ENCODE data around the gene MAGI2. TPM values are rescaled to one million over a fixed set of nuclear protein-coding genes. Genes with fewer than 3 reads are reported as not detected.

Gene MAGI2
- total RNA-seq, 1 experiment from 2014 or later = 0.07 TPM

DNA sequence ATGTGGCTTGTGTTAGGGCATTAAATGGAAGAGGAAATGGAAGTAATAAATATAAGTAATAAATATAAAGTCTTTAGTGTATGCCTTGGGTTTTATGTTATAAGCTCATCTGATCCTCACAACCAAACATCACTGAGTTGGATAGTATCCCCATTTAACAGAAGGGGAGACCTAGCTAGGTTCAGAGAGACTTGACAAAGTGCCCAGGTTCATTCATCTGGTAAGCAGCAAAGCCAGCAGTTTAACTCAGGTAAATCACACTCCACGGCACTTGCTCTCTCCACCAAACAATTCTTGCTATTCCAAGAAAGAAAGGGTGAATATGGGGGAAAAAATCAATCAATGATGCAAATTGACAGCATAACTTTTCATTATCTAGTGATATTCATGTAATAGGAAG, 167.3 kb downstream of the MAGI2 start:
- intact Hi-C loops (cut with micrococcal nuclease) = no loop called here
- TF ChIP-seq, protein P1, sequence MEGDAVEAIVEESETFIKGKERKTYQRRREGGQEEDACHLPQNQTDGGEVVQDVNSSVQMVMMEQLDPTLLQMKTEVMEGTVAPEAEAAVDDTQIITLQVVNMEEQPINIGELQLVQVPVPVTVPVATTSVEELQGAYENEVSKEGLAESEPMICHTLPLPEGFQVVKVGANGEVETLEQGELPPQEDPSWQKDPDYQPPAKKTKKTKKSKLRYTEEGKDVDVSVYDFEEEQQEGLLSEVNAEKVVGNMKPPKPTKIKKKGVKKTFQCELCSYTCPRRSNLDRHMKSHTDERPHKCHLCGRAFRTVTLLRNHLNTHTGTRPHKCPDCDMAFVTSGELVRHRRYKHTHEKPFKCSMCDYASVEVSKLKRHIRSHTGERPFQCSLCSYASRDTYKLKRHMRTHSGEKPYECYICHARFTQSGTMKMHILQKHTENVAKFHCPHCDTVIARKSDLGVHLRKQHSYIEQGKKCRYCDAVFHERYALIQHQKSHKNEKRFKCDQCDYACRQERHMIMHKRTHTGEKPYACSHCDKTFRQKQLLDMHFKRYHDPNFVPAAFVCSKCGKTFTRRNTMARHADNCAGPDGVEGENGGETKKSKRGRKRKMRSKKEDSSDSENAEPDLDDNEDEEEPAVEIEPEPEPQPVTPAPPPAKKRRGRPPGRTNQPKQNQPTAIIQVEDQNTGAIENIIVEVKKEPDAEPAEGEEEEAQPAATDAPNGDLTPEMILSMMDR (IDR thresholded peaks at IDR 0.05; ENCODE audit: unreplicated experiment) = no peak
- H3K27ac Mint-ChIP-seq (ENCODE audit: low read depth, unreplicated experiment) = no peak overlapping the region
- peaks cover 17% of the 10 kb centered on the region for H3K4me1 Mint-ChIP-seq (ENCODE audit: insufficient read depth, unreplicated experiment)
- ChIA-PET POLR2A (no interaction called here), CTCF (interaction anchor here (0.5 to 1.5 kb wide), 5 partner anchors 11 to 501 kb away, joined by 3 to 9 read pairs (median 4); no protein-coding TSS in a partner anchor)
- H3K9me3 Mint-ChIP-seq (ENCODE audit: unreplicated experiment) = no peaks in the 10 kb centered on the region
- H3K27me3 Mint-ChIP-seq (ENCODE audit: insufficient read depth, unreplicated experiment) = no peaks in the 10 kb centered on the region
- no peaks in the 10 kb centered on the region for H3K36me3 Mint-ChIP-seq (ENCODE audit: insufficient read depth, unreplicated experiment)
- no peak for DNase-seq (ENCODE audit: unreplicated experiment)
- BruUV-seq (replicated peaks) = no TSS peak
- H3K4me3 Mint-ChIP-seq (ENCODE audit: unreplicated experiment) = no peak overlapping the region

DNA sequence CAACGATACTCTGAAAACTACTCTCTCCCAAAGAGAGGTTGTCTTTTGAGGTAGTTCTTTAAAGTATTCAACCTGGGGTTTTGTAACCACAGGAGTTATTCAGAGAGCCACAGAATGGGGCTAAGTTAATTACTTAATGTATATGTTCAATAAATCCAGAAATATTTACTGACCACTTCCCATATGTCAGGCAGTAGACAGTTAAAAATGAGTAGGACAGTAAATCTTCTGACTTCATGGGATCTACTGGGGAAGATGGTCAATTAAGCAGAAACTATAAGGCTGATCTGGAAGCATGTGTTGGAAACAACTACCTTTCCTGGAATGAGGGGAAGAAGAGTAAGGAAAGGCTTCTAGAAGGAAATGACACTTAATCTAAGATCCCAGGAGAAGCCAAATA, 167.7 kb downstream of the MAGI2 start:
- Mint-ChIP-seq H3K4me1 (ENCODE audit: insufficient read depth, unreplicated experiment) (peaks cover 16% of the 10 kb centered on the region), H3K27me3 (ENCODE audit: insufficient read depth, unreplicated experiment) (no peaks in the 10 kb centered on the region), H3K36me3 (ENCODE audit: insufficient read depth, unreplicated experiment) (no peaks in the 10 kb centered on the region), H3K4me3 (ENCODE audit: unreplicated experiment) (no peak overlapping the region), H3K9me3 (ENCODE audit: unreplicated experiment) (no peaks in the 10 kb centered on the region), H3K27ac (ENCODE audit: low read depth, unreplicated experiment) (no peak overlapping the region)
- no TSS peak for BruUV-seq (replicated peaks)
- POLR2A ChIA-PET = no interaction called here
- intact Hi-C loops (cut with micrococcal nuclease) = no loop called here
- no peak for DNase-seq (ENCODE audit: unreplicated experiment)
- CTCF ChIA-PET = interaction anchor here (1.1 to 1.5 kb wide), 3 partner anchors 12 to 15 kb away, joined by 4 to 9 read pairs (median 5); no protein-coding TSS in a partner anchor
- TF ChIP-seq, protein P1 (IDR thresholded peaks at IDR 0.05; ENCODE audit: unreplicated experiment) = no peak

DNA sequence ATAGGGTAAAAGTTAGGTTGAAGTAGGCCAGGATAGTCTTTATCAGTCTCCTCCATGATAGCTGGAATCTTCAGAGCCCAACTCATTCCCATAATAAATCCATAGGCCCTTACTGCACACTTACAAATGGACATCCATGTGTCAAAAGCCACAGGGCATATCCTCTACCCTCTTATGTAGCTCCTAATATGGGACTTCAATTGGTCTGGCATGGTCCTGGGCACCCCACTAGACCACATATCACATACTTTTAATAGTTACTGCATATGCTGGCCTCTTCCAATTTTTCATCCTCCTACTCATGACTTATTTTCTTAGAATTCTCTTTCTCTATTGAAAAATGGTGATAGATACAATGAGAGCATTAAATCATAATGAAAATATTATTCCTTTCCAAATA, 169.3 kb downstream of the MAGI2 start:
- CTCF ChIA-PET = interaction anchor here (0.6 to 1.0 kb wide), 4 partner anchors 13 to 747 kb away, joined by 3 to 4 read pairs (median 3); no protein-coding TSS in a partner anchor
- Mint-ChIP-seq H3K4me1 (ENCODE audit: insufficient read depth, unreplicated experiment) (peaks cover 16% of the 10 kb centered on the region), H3K27ac (ENCODE audit: low read depth, unreplicated experiment) (no peak overlapping the region), H3K4me3 (ENCODE audit: unreplicated experiment) (no peak overlapping the region), H3K9me3 (ENCODE audit: unreplicated experiment) (no peaks in the 10 kb centered on the region), H3K36me3 (ENCODE audit: insufficient read depth, unreplicated experiment) (no peaks in the 10 kb centered on the region), H3K27me3 (ENCODE audit: insufficient read depth, unreplicated experiment) (no peaks in the 10 kb centered on the region)
- DNase-seq (ENCODE audit: unreplicated experiment) = no peak
- POLR2A ChIA-PET = interaction anchor here (0.7 kb wide), 1 partner anchor 133 kb away, joined by 3 read pairs; no protein-coding TSS in a partner anchor
- intact Hi-C loops (cut with micrococcal nuclease) = no loop called here
- no TSS peak for BruUV-seq (replicated peaks)
- TF ChIP-seq, protein P1 (IDR thresholded peaks at IDR 0.05; ENCODE audit: unreplicated experiment) = no peak

DNA sequence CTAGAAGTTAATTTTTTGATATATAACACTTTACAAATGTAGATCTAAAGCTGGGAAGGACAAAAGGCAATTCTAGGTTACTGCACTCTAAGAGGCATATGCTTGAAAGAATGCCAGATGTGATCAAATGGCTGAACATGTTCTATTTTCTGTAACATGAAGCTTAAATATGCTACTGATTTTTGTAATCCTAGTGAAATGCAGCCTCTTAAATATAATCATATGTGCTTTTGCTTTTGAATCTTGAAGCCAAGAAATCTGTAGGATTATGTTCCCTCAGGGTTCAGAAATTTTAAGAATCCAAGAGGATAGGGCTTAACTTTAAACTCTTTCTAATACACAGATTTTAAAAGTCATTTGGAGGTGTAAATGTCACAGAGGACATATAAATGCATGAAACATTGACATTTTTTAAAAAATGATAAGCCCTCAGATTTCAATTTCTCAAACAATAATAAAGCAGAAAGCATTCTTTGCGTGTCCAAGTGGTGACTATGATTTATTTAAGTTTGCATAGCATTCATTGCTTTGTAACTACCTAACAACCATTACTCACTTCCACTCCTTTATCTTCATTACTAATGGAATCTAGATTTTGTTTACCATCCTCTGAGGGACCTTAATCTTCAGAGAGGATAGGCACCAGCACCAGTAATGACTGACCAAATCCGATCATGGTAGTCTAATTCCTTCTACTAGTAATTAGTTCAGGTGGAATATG, 170.4 kb downstream of the MAGI2 start:
- TF ChIP-seq, protein P1 (IDR thresholded peaks at IDR 0.05; ENCODE audit: unreplicated experiment) = no peak
- BruUV-seq (replicated peaks) = no TSS peak
- CTCF ChIA-PET = interaction anchor here (0.6 to 2.4 kb wide), 6 partner anchors 15 to 49 kb away, joined by 4 to 7 read pairs (median 5); no protein-coding TSS in a partner anchor
- Mint-ChIP-seq H3K9me3 (ENCODE audit: unreplicated experiment) (no peaks in the 10 kb centered on the region), H3K36me3 (ENCODE audit: insufficient read depth, unreplicated experiment) (no peaks in the 10 kb centered on the region), H3K4me3 (ENCODE audit: unreplicated experiment) (no peak overlapping the region), H3K27ac (ENCODE audit: low read depth, unreplicated experiment) (no peak overlapping the region), H3K27me3 (ENCODE audit: insufficient read depth, unreplicated experiment) (no peaks in the 10 kb centered on the region), H3K4me1 (ENCODE audit: insufficient read depth, unreplicated experiment) (peaks cover 16% of the 10 kb centered on the region)
- no peak for DNase-seq (ENCODE audit: unreplicated experiment)
- POLR2A ChIA-PET = interaction anchor here (1.2 kb wide), 1 partner anchor 10 kb away, joined by 5 read pairs; no protein-coding TSS in a partner anchor
- intact Hi-C loops (cut with micrococcal nuclease) = no loop called here

Data from MCF 10A (cell line).